GF-D8 (cell line): Measurements from ENCODE around the gene CD8B.

Experiments
- DNase-seq: peaks from one replicate; lab custom pipeline; 2025; lab: John Stamatoyannopoulos, UW

The CD8B gene

GRCh38 chr2:86806059-86806857 lies 55.4 kb downstream of the CD8B start:
- no peak for DNase-seq

GRCh38 chr2:86800856-86801567 lies 60.7 kb downstream of the CD8B start:
- DNase-seq, result no peak

DNA sequence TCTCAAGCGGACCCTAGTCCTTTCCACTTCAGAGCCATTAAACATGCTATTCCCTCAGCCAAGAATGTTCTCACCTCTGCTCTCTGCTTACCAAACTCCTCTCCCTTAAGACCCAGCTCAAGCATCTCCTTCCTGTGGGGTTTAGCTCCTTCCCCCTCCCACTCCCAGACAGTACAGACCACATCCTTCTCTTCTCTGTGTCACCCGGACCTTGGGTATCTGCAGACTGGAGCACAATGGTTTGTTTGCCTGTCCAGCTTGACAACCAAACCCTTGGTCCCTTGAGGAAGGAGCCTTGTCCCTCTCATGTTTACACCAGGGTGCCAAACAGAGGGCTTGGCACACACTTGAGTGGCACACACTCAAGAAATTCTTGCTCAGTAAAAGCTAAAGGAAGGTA lies 66.8 kb downstream of the CD8B start:
- DNase-seq, result no peak

GRCh38 chr2:86793752-86794151 lies 67.9 kb downstream of the CD8B start:
- no peak for DNase-seq

DNA sequence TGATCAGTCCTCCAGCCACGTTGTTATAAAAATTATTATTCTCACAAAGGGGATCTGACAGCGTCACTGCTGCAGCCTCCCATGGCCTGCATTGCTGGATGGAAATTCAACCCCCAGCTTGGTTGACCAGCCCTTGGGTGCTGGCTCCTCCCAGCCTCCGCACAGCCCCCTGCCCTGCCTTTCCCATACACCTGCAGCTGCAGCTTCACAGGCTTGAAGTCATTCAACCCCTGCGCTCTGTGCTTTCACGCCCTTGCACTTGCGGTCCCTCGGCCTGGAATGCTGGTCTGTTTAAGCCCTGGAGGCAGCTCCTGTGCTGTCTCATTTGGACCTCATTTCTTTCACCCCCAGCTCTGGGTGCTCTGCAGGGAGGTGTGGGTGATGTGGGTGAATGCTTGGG lies 70.1 kb downstream of the CD8B start:
- no peak for DNase-seq

- DNase-seq, result no peak
These were observed 70.8 kb downstream of the CD8B start, which contains the start of gene CD8A for GRCh38 chr2:86790676-86791572. Gene CD8A (minus strand): TSS chr2:86790913. CDS start chr2:86790825, 88 bp downstream.

- no peak for DNase-seq
These were observed 71.5 kb downstream of the CD8B start for GRCh38 chr2:86790134-86790675.

DNA sequence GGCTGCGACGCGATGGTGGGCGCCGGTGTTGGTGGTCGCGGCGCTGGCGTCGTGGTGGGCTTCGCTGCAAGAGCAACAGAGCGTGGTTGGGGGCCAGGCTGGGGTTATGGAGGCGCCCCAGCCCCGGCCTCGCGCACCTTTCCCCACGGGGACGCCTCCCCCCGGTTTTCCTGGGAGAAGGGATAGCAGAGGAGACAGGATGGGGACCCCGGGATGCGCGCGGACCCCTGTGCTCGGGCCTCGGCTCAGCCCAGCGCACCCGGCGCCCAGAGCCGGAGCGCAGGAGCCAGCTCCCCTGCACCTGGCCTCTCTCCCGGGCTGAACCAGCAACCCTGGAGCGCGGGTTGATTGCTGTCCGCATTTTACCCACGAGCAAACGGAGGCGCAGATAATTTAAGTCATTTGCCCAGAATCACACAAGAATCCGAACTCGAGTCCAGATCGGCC lies 72.0 kb downstream of the CD8B start:
- no peak for DNase-seq

- no peak for DNase-seq
These were observed 72.6 kb downstream of the CD8B start for GRCh38 chr2:86788881-86789686.

DNA sequence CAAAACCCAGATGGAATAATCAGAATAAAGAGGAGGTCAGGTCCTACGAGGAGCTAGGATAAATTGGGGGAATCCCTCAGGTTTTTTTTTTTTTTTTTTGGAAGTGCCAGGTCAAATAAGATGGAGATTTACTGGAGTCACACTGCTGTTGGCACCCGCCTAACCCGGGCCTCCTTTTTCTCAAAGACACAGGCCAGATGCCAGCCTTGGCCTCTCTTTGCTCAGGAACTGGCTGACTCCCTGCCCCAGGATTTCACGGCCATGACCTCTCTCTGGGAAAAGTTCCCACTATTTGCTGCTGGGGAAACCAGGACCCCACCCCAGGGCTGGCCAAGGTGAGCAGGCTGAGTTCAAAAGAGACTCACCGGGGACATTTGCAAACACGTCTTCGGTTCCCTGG lies 73.5 kb downstream of the CD8B start:
- DNase-seq, result no peak

- DNase-seq, result no peak
These were observed 74.0 kb downstream of the CD8B start for GRCh38 chr2:86787736-86788135.

DNA sequence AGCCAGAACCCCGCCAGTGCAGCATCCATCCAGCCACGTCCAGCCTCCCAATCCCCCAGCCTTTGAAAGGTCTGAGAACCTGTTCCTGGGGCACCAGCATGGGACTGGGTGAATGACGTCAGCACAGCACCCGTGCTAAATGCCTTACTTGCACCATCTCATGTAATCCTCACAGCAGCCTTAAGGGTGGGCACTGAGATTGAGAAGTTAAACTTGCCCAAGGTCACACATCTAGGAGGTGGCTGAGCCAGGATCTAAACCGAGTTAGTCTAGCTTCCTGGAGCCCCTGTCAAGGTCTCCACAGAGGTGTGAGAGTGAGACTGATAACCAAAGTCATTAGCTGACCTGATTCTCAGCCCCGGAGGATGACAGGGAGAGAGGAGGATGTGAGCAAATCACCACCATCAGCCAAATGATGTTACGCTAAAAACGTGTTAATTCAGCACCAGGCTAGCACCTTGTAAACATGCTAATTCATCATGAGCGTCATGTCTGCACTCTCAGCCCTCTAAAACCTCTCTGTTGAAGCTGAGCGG lies 75.6 kb downstream of the CD8B start:
- DNase-seq, result no peak

DNA sequence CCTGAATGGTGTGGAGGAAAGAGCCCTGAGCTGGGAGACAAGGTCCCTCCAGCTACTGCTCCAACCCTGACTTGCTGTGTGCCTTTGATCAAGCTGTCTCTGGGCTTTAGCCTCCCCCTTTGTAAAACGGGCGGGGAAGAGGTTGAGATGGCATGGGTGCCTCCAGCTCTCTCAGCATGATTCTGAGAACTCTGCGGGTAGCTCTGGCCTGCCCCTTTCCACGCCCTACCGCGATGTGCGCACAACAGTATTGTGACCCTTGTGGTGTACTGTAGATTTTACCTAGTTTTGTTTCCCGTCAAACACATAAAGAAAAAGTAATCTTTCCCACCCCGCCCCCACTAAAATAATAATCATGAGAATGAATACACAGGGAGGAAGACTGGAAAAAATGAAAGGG lies 76.2 kb downstream of the CD8B start:
- DNase-seq, result no peak

DNA sequence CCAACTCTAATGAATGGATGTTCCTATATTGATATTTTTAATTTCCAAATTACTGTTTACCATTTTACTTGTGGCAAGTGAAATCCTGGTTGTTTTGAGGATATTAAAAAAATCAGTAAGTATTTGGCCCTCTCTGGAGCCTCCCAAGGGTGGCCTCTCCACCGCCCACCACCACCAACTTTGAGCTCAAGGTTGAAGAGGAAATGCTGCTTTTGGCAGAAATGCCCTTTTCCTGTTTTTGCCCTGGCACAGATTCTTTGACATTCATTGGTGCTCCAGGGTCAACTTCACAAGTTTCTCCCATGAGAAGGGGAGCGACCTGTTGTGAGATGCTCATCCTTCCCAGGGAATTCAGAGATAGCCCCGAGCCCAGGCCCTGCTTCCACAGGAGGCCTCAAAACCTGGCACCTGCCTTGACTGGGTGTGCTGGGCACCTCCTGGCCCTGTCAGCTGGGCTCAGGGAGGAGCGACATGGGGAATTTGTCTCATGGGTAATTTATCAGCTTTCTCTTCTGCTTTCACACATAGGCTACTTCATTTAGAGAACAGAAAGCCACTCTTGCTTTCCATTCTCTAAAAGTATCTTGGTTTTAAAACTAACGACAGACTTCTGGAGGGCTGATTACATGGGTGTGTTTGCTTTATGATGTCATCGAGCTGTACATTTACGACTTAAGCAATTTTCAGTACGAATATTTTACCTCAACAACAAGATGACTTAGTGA lies 77.9 kb downstream of the CD8B start:
- DNase-seq, result no peak

DNA sequence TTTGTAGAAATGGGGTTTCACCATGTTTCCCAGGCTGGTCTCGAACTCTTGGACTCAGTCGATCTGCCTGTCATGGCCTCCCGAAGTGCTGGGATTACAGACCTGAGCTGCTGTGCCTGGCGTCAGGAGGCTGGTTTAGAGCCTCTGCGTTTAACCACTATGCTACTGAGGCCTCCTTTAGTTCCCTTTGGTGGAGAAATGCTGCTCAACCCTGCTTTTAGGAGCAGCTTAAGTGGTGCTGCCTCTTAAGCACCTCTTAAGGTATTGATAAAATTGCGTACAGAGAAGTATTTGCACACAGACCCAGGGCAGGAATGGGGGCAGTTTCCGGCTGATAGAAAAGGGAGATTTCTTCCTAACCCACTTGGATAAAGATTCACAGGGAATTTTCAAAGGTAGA lies 78.9 kb downstream of the CD8B start:
- DNase-seq, result no peak

- DNase-seq, result peak; percentile 6
These were observed 80.3 kb downstream of the CD8B start for GRCh38 chr2:86781363-86781762.

DNA sequence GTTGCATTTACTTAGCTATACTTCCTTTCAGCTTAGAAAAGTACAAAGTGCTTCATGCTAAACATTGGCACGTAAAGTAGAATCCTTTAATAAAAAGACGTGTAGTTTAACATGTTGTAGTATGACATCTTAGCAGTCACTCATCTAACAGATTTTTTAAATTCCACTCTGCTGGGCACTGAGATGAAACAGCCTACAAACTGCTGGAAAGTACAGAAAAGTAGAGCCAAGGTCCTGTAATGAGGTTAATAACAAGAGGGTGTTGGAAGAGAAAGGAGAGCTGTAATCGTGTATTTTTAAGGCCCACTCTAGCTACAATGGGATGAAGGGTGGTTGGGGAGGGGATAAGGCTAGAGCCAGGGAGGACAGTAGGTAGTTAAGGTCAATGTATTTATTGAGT lies 81.7 kb downstream of the CD8B start:
- DNase-seq, result no peak

DNA sequence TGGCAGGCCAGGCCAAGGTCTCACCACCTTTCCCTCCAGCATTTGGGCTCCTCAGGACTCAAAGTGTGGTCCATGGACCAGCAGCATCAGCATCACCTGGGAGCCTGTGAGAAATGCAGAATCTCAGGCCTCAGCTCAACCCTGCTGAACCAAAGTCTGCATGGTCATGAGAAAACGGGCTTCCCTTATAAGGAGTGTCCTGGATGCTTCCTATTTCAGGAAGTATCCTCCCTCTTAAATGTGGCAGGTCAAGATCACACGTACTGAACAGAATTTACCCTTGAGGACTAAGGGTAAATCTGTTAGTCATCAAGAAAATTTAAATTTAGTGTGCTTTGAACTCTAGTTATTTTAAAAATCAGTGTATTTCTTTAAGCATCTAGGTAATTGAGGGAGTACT lies 82.7 kb downstream of the CD8B start:
- DNase-seq, result no peak

DNA sequence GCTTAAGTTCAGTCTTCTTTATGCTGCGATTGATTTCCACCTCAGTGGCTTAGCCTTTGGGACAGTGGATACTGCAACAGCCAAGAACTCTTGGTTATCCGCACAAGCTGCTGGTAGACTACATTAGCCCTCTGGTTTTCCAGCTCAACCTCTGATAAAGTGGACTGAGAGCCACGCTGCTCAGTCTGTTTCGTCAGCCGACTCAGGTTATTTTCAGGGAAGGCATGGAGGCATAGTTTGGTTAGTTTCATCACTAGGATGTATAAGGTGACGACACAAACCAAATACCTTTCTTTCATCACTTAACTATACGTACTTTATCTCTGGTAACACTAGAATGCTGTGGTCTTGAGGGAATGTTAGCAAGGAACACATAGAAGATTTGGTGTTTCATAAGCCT lies 85.2 kb downstream of the CD8B start:
- no peak for DNase-seq

DNA sequence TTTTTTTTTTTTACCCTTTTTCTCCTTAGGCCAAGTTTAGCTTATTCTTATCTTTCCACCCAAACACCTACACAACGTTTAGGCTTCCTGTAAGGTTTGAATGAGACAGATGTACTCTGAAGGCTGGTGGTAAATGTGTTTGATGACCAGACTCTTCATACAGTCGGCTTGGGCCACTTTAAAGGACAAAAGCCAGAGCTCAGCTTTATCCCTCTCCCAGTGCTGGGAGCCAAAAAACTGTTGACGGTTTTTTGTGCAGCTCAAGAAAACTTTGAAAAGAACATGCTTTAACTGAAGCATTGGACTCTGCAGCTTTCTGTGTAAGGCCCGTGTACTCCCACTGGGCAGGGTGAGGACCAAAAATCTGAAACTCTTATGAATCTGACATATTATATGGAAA lies 86.3 kb downstream of the CD8B start:
- no peak for DNase-seq
